Measurements from ENCODE around the gene LPAR2. TPM values are rescaled to one million over a fixed set of nuclear protein-coding genes. Genes with fewer than 3 reads are reported as not detected.

LPAR2 gene
- 15.2 TPM for total RNA-seq

- H3K27ac ChIP-seq, result peak within 1 kb of the TSS; percentile 62
- intact Hi-C loops (cut with DNase I), result no loop called here
- no peak for TF ChIP-seq POLR2A (IDR thresholded peaks at IDR 0.05)
- TF ChIP-seq POLR2AphosphoS5 (IDR thresholded peaks at IDR 0.05; ENCODE audit: insufficient read depth in 1 of 2, low read depth in 1 of 2), result no peak
- TF ChIP-seq CTCF (IDR thresholded peaks at IDR 0.05), result no peak
- H3K27me3 ChIP-seq, result no peaks in the 10 kb centered on the region
- H3K9me3 ChIP-seq, result no peaks in the 10 kb centered on the region
- H3K36me3 ChIP-seq, result peaks cover 0 to 3% of the 10 kb centered on the region in 2 donors
- peak within 1 kb of the TSS; percentile 45 to 62 for H3K4me3 ChIP-seq
- H3K4me1 ChIP-seq, result peaks cover 15% of the 10 kb centered on the region
- no peak for DNase-seq (ENCODE audit: extremely low spot score in 2 of 2)
These were observed at the start of gene LPAR2 for GRCh38 chr19:19627621-19628500. Gene LPAR2 (minus strand): TSS chr19:19628220. CDS start chr19:19627275, 945 bp downstream.

GRCh38 chr19:19677579-19677978, 49.6 kb upstream of the LPAR2 start:
- intact Hi-C loops (cut with DNase I), result no loop called here
- no peak for TF ChIP-seq CTCF (IDR thresholded peaks at IDR 0.05)
- no peak for TF ChIP-seq POLR2AphosphoS5 (IDR thresholded peaks at IDR 0.05; ENCODE audit: insufficient read depth in 1 of 2, low read depth in 1 of 2)
- TF ChIP-seq POLR2A (IDR thresholded peaks at IDR 0.05), result no peak
- no peak for DNase-seq (ENCODE audit: extremely low spot score in 2 of 2)
- H3K9me3 ChIP-seq, result no peaks in the 10 kb centered on the region
- H3K27ac ChIP-seq, result no peak overlapping the region
- H3K36me3 ChIP-seq, result peaks cover 0 to 57% of the 10 kb centered on the region in 2 donors
- no peak overlapping the region for H3K4me3 ChIP-seq
- H3K27me3 ChIP-seq, result no peaks in the 10 kb centered on the region
- H3K4me1 ChIP-seq, result no peaks in the 10 kb centered on the region

GRCh38 chr19:19674315-19674714, 46.3 kb upstream of the LPAR2 start:
- no peak for DNase-seq (ENCODE audit: extremely low spot score in 2 of 2)
- Histone ChIP-seq H3K27ac (no peak overlapping the region), H3K36me3 (peaks cover 0 to 43% of the 10 kb centered on the region in 2 donors), H3K4me3 (no peak overlapping the region), H3K9me3 (no peaks in the 10 kb centered on the region), H3K4me1 (peaks cover 16% of the 10 kb centered on the region), H3K27me3 (no peaks in the 10 kb centered on the region)
- TF ChIP-seq CTCF (IDR thresholded peaks at IDR 0.05) (no peak), POLR2A (IDR thresholded peaks at IDR 0.05) (no peak), POLR2AphosphoS5 (IDR thresholded peaks at IDR 0.05; ENCODE audit: insufficient read depth in 1 of 2, low read depth in 1 of 2) (no peak)
- intact Hi-C loops (cut with DNase I), result no loop called here

- Histone ChIP-seq H3K9me3 (no peaks in the 10 kb centered on the region), H3K4me1 (peaks cover 25% of the 10 kb centered on the region), H3K36me3 (peaks cover 0 to 28% of the 10 kb centered on the region in 2 donors), H3K27ac (no peak overlapping the region), H3K4me3 (no peak overlapping the region), H3K27me3 (no peaks in the 10 kb centered on the region)
- no peak for DNase-seq (ENCODE audit: extremely low spot score in 2 of 2)
- intact Hi-C loops (cut with DNase I), result no loop called here
- no peak for TF ChIP-seq POLR2AphosphoS5 (IDR thresholded peaks at IDR 0.05; ENCODE audit: insufficient read depth in 1 of 2, low read depth in 1 of 2)
These were observed 44.8 kb upstream of the LPAR2 start for GRCh38 chr19:19672816-19673215.

GRCh38 chr19:19670070-19670551, 42.1 kb upstream of the LPAR2 start:
- DNase-seq (ENCODE audit: extremely low spot score in 2 of 2), result no peak
- Histone ChIP-seq H3K27ac (no peak overlapping the region), H3K36me3 (peaks cover 0 to 9% of the 10 kb centered on the region in 2 donors), H3K9me3 (no peaks in the 10 kb centered on the region), H3K4me1 (peaks cover 31% of the 10 kb centered on the region), H3K4me3 (peak overlapping the region in 1 of 2 donors; percentile 80), H3K27me3 (no peaks in the 10 kb centered on the region)
- TF ChIP-seq CTCF (IDR thresholded peaks at IDR 0.05) (no peak), POLR2A (IDR thresholded peaks at IDR 0.05) (no peak)
- intact Hi-C loops (cut with DNase I), result no loop called here

Data from vagina (tissue), 2 donors.